Keratinocyte (primary cell): Measurements from ENCODE around the gene CAVIN1. TPM values are rescaled to one million over a fixed set of nuclear protein-coding genes. Genes with fewer than 3 reads are reported as not detected.
"Not testable (repeated sequence)": the region's sequence is repeated elsewhere in the genome, so short reads cannot be mapped to it uniquely, and the experiment has no call there.

Experiments used
- DNase-seq: peaks from one replicate; pipeline ENCODE4 v3.0.0-alpha.2; 2011; ENCODE audit warnings: low read depth, missing footprints, low spot score
- FAIRE-seq: peaks from 2 replicates; lab custom pipeline; 2011; peaks lifted over from hg19 to GRCh38; lab: Jason Lieb, UNC
- H2AFZ ChIP-seq: 2 replicates; pipeline ENCODE4 v1.6.0; 2012; ENCODE audit warnings: low read length, control low read depth, inconsistent platforms; ENCODE audit not compliant: control insufficient read depth
- H3K27ac ChIP-seq: 2 replicates; pipeline ENCODE4 v1.5.1; 2011; ENCODE audit warnings: low read length; ENCODE audit not compliant: control insufficient read depth, insufficient read depth
- H3K27me3 ChIP-seq: 3 replicates; pipeline ENCODE4 v1.6.0; 2011; ENCODE audit warnings: low read length; ENCODE audit not compliant: control insufficient read depth, insufficient read depth; ENCODE audit errors: extremely low read depth
- H3K36me3 ChIP-seq, 2 experiments: 2 replicates in 1 of 2; 3 replicates in 1 of 2; pipeline ENCODE4 v1.5.1; 2011; ENCODE audit warnings: low read length in 2 of 2, mild to moderate bottlenecking in 1 of 2; ENCODE audit not compliant: control insufficient read depth in 2 of 2, insufficient read depth in 2 of 2; ENCODE audit errors: extremely low read depth in 1 of 2
- H3K4me1 ChIP-seq: 3 replicates; pipeline ENCODE4 v1.5.1; 2011; ENCODE audit warnings: low read length; ENCODE audit not compliant: control insufficient read depth, insufficient read depth; ENCODE audit errors: extremely low read depth
- H3K4me2 ChIP-seq: 3 replicates; pipeline ENCODE4 v1.6.0; 2011; ENCODE audit warnings: low read depth, low read length; ENCODE audit not compliant: control insufficient read depth, insufficient read depth; ENCODE audit errors: extremely low read depth
- H3K4me3 ChIP-seq, 3 experiments: fragments of 200-600 bp in 1 of 3; sonication (generic) in 1 of 3; 2 replicates in 2 of 3; 3 replicates in 1 of 3; pipeline ENCODE4 v1.5.1; 2011 to 2016; ENCODE audit warnings: low read length in 3 of 3, mild to moderate bottlenecking in 3 of 3, control low read depth in 2 of 3, inconsistent platforms in 1 of 3, low read depth in 1 of 3, mixed read lengths in 1 of 3, mixed run types in 1 of 3, moderate library complexity in 1 of 3; ENCODE audit not compliant: control insufficient read depth in 2 of 3, insufficient read depth in 2 of 3; ENCODE audit errors: extremely low read depth in 1 of 3
- H3K79me2 ChIP-seq: 2 replicates; pipeline ENCODE4 v1.6.0; 2012; ENCODE audit warnings: low read length; ENCODE audit not compliant: control insufficient read depth, insufficient read depth
- H3K9ac ChIP-seq: 3 replicates; pipeline ENCODE4 v1.6.0; 2011; ENCODE audit warnings: low read length; ENCODE audit not compliant: control insufficient read depth, insufficient read depth; ENCODE audit errors: extremely low read depth
- H3K9me1 ChIP-seq: 3 replicates; pipeline ENCODE4 v1.6.0; 2011; ENCODE audit warnings: low read length; ENCODE audit not compliant: control insufficient read depth, insufficient read depth; ENCODE audit errors: extremely low read depth
- H3K9me3 ChIP-seq: 2 replicates; pipeline ENCODE4 v1.5.1; 2012; ENCODE audit warnings: low read depth, low read length; ENCODE audit not compliant: control insufficient read depth
- H4K20me1 ChIP-seq: 3 replicates; pipeline ENCODE4 v1.6.0; 2011; ENCODE audit warnings: low read length; ENCODE audit not compliant: control insufficient read depth, insufficient read depth; ENCODE audit errors: extremely low read depth
- CTCF ChIP-seq, 3 experiments: IDR thresholded peaks in 1 of 3; conservative IDR thresholded peaks in 1 of 3; optimal IDR thresholded peaks in 1 of 3; 2 replicates in 2 of 3; 3 replicates in 1 of 3; pipeline versions ENCODE3 to v1.5.1; 2011; ENCODE audit warnings: low read length in 3 of 3, mild to moderate bottlenecking in 3 of 3, moderate library complexity in 2 of 3, control low read depth in 1 of 3, inconsistent platforms in 1 of 3; ENCODE audit not compliant: insufficient read depth in 2 of 3; ENCODE audit errors: extremely low read depth in 1 of 3
- EZH2 ChIP-seq: IDR thresholded peaks from one replicate; pipeline ENCODE4 v1.6.1; 2012; ENCODE audit warnings: inconsistent platforms, mild to moderate bottlenecking, low read length, moderate library complexity
- dilution Hi-C: fragments of 300-500 bp; cut with MboI; formaldehyde crosslinking; loops from one replicate; pipeline ENCODE4 v1.7.0; 2020; ENCODE audit warnings: low sequenced_read_pairs; ENCODE audit not compliant: extremely low pct_ligation_motif_present
- polyA plus RNA-seq, 5 experiments: library from polyadenylated mRNA; depleted of rRNA in 3 of 5; stranded (reverse) in 3 of 5; stranded (forward) in 1 of 5; unstranded in 1 of 5; fragments of >200 nt; gene quantifications; 1 replicate in 1 of 5; 2 replicates in 3 of 5; 3 replicates in 1 of 5; pipeline versions ENCODE4 v1.2.1 to v1.2.3, GENCODE V29; 2011 to 2012; ENCODE audit warnings: missing spikeins in 2 of 5, low read depth in 1 of 5, low replicate concordance in 1 of 5

The CAVIN1 gene
- polyA plus RNA-seq, 1 donor (not counting 4 experiments of a cell fraction or from before 2014, with no cell fraction given): 172 TPM

- FAIRE-seq: no peak
Measured at GRCh38 chr17:42403150-42403549, 19.9 kb downstream of the CAVIN1 start.

GRCh38 chr17:42402117-42402516 is 20.9 kb downstream of the CAVIN1 start:
- H3K4me3 ChIP-seq: no peak overlapping the region
- no peaks in the 10 kb centered on the region for H3K9me3 ChIP-seq
- H4K20me1 ChIP-seq: peaks cover 42% of the 10 kb centered on the region
- no peaks in the 10 kb centered on the region for H3K27me3 ChIP-seq
- no peak overlapping the region for H3K4me2 ChIP-seq
- no peak overlapping the region for H2AFZ ChIP-seq
- H3K27ac ChIP-seq: no peak overlapping the region
- H3K36me3 ChIP-seq: peaks cover 20 to 37% of the 10 kb centered on the region in 2 experiments
- peaks cover 12% of the 10 kb centered on the region for H3K4me1 ChIP-seq
- H3K9me1 ChIP-seq: peaks cover 3% of the 10 kb centered on the region
- H3K79me2 ChIP-seq: peaks cover 46% of the 10 kb centered on the region
- DNase-seq (no peak), FAIRE-seq (no peak)
- dilution Hi-C loops: no loop called here
- no peak overlapping the region for H3K9ac ChIP-seq
- TF ChIP-seq CTCF (optimal IDR thresholded peaks at IDR 0.05 in 1 of 3, IDR thresholded peaks at IDR 0.05 in 1 of 3, conservative IDR thresholded peaks at IDR 0.05 in 1 of 3; ENCODE audit: extremely low read depth in 1 of 3, insufficient read depth in 2 of 3, low read length in 3 of 3) (no peak), EZH2 (no peak)

More at GRCh38 chr17:42403150-42403549, 19.9 kb downstream of the CAVIN1 start:
- no peaks in the 10 kb centered on the region for H3K27me3 ChIP-seq
- H3K36me3 ChIP-seq: peaks cover 20 to 37% of the 10 kb centered on the region in 2 experiments
- no peak for DNase-seq
- H3K4me3 ChIP-seq: no peak overlapping the region
- no peaks in the 10 kb centered on the region for H3K9me3 ChIP-seq
- H3K79me2 ChIP-seq: peaks cover 55% of the 10 kb centered on the region
- H3K9ac ChIP-seq: no peak overlapping the region
- peaks cover 45% of the 10 kb centered on the region for H4K20me1 ChIP-seq
- no peak overlapping the region for H3K27ac ChIP-seq
- H3K4me2 ChIP-seq: no peak overlapping the region
- TF ChIP-seq CTCF (optimal IDR thresholded peaks at IDR 0.05 in 1 of 3, IDR thresholded peaks at IDR 0.05 in 1 of 3, conservative IDR thresholded peaks at IDR 0.05 in 1 of 3; ENCODE audit: extremely low read depth in 1 of 3, insufficient read depth in 2 of 3, low read length in 3 of 3) (no peak), EZH2 (no peak)
- H3K9me1 ChIP-seq: peaks cover 3% of the 10 kb centered on the region
- H3K4me1 ChIP-seq: peaks cover 22% of the 10 kb centered on the region
- no peak overlapping the region for H2AFZ ChIP-seq
- dilution Hi-C loops: no loop called here

- H3K9ac ChIP-seq, H3K9me3 ChIP-seq, dilution Hi-C loops, H3K9me1 ChIP-seq, H3K27ac ChIP-seq, H3K4me3 ChIP-seq, FAIRE-seq, DNase-seq, H3K4me1 ChIP-seq, H2AFZ ChIP-seq, H3K4me2 ChIP-seq, H3K27me3 ChIP-seq: not testable (repeated sequence)
- Histone ChIP-seq H3K79me2 (peaks cover 34% of the 10 kb centered on the region), H4K20me1 (peaks cover 32% of the 10 kb centered on the region), H3K36me3 (peaks cover 20 to 33% of the 10 kb centered on the region in 2 experiments)
Measured at GRCh38 chr17:42400844-42401375, 22.1 kb downstream of the CAVIN1 start.
